ENCODE data around the gene ACAN.

ACAN gene

GRCh38 chr15:88864861-88865497 lies 61.7 kb downstream of the ACAN start:
- no peak for TF ChIP-seq PPARA (CRISPR knock-in tag; IDR thresholded peaks at IDR 0.05; ENCODE audit: borderline replicate concordance)
- TF ChIP-seq CSDC2 (CRISPR knock-in tag; IDR thresholded peaks at IDR 0.05): no peak
- no peak for TF ChIP-seq ZNF8 (CRISPR knock-in tag; IDR thresholded peaks at IDR 0.05)
- TF ChIP-seq PATZ1 (CRISPR knock-in tag; IDR thresholded peaks at IDR 0.05; ENCODE audit: borderline replicate concordance): no peak
- TF ChIP-seq TOX (CRISPR knock-in tag; IDR thresholded peaks at IDR 0.05; ENCODE audit: borderline replicate concordance): no peak
- TF ChIP-seq TCF4 (CRISPR knock-in tag; IDR thresholded peaks at IDR 0.05; ENCODE audit: borderline replicate concordance): no peak
- TF ChIP-seq ZFP3 (CRISPR knock-in tag; IDR thresholded peaks at IDR 0.05): no peak
- no peak for ATAC-seq

- TF ChIP-seq RARB (CRISPR knock-in tag; IDR thresholded peaks at IDR 0.05) (no peak), ESRRG (CRISPR knock-in tag; IDR thresholded peaks at IDR 0.05) (no peak), ZNF565 (CRISPR knock-in tag; conservative IDR thresholded peaks at IDR 0.05; ENCODE audit: low read depth) (no peak), ARNTL (CRISPR knock-in tag; IDR thresholded peaks at IDR 0.05; ENCODE audit: borderline replicate concordance, low read depth) (no peak)
- no peak for ATAC-seq
These were observed 62.4 kb downstream of the ACAN start for GRCh38 chr15:88865498-88866099.

- ATAC-seq: no peak
These were observed 63.2 kb downstream of the ACAN start for GRCh38 chr15:88866295-88866881.

GRCh38 chr15:88871313-88871712 lies 68.1 kb downstream of the ACAN start:
- no peak for ATAC-seq
- no peak for TF ChIP-seq TOX (CRISPR knock-in tag; IDR thresholded peaks at IDR 0.05; ENCODE audit: borderline replicate concordance)

More at GRCh38 chr15:88866295-88866881, 63.2 kb downstream of the ACAN start:
- no peak for TF ChIP-seq ZC3H10 (CRISPR knock-in tag; IDR thresholded peaks at IDR 0.05)
- no peak for TF ChIP-seq ISL1 (CRISPR knock-in tag; IDR thresholded peaks at IDR 0.05)
- no peak for TF ChIP-seq CSDC2 (CRISPR knock-in tag; IDR thresholded peaks at IDR 0.05)
- no peak for TF ChIP-seq TSHZ2 (CRISPR knock-in tag; IDR thresholded peaks at IDR 0.05)
- no peak for TF ChIP-seq ZNF565 (CRISPR knock-in tag; conservative IDR thresholded peaks at IDR 0.05; ENCODE audit: low read depth)
- no peak for TF ChIP-seq BACH2 (CRISPR knock-in tag; IDR thresholded peaks at IDR 0.05; ENCODE audit: borderline replicate concordance)

GRCh38 chr15:88872106-88872505 lies 68.9 kb downstream of the ACAN start:
- no peak for ATAC-seq
- no peak for TF ChIP-seq TCF4 (CRISPR knock-in tag; IDR thresholded peaks at IDR 0.05; ENCODE audit: borderline replicate concordance)
- TF ChIP-seq RARB (CRISPR knock-in tag; IDR thresholded peaks at IDR 0.05): no peak
- TF ChIP-seq SNAI2 (CRISPR knock-in tag; IDR thresholded peaks at IDR 0.05): no peak
- no peak for TF ChIP-seq TOX (CRISPR knock-in tag; IDR thresholded peaks at IDR 0.05; ENCODE audit: borderline replicate concordance)
- TF ChIP-seq OSR1 (CRISPR knock-in tag; IDR thresholded peaks at IDR 0.05): no peak
- no peak for TF ChIP-seq ZNF565 (CRISPR knock-in tag; conservative IDR thresholded peaks at IDR 0.05; ENCODE audit: low read depth)
- no peak for TF ChIP-seq PATZ1 (CRISPR knock-in tag; IDR thresholded peaks at IDR 0.05; ENCODE audit: borderline replicate concordance)
- no peak for TF ChIP-seq CSRNP3 (CRISPR knock-in tag; IDR thresholded peaks at IDR 0.05)
- no peak for TF ChIP-seq ZNF8 (CRISPR knock-in tag; IDR thresholded peaks at IDR 0.05)
- TF ChIP-seq ESRRG (CRISPR knock-in tag; IDR thresholded peaks at IDR 0.05): no peak
- no peak for TF ChIP-seq ARNTL (CRISPR knock-in tag; IDR thresholded peaks at IDR 0.05; ENCODE audit: borderline replicate concordance, low read depth)
- no peak for TF ChIP-seq CSDC2 (CRISPR knock-in tag; IDR thresholded peaks at IDR 0.05)
- TF ChIP-seq ZFP3 (CRISPR knock-in tag; IDR thresholded peaks at IDR 0.05): no peak
- TF ChIP-seq BACH2 (CRISPR knock-in tag; IDR thresholded peaks at IDR 0.05; ENCODE audit: borderline replicate concordance): no peak
- no peak for TF ChIP-seq CREB5 (CRISPR knock-in tag; IDR thresholded peaks at IDR 0.05; ENCODE audit: low read depth)
- TF ChIP-seq TSHZ2 (CRISPR knock-in tag; IDR thresholded peaks at IDR 0.05): no peak
